ENCODE results near the gene URB1.
"Not testable (repeated sequence)": the region's sequence is repeated elsewhere in the genome, so short reads cannot be mapped to it uniquely, and the experiment has no call there.

Gene URB1

DNA sequence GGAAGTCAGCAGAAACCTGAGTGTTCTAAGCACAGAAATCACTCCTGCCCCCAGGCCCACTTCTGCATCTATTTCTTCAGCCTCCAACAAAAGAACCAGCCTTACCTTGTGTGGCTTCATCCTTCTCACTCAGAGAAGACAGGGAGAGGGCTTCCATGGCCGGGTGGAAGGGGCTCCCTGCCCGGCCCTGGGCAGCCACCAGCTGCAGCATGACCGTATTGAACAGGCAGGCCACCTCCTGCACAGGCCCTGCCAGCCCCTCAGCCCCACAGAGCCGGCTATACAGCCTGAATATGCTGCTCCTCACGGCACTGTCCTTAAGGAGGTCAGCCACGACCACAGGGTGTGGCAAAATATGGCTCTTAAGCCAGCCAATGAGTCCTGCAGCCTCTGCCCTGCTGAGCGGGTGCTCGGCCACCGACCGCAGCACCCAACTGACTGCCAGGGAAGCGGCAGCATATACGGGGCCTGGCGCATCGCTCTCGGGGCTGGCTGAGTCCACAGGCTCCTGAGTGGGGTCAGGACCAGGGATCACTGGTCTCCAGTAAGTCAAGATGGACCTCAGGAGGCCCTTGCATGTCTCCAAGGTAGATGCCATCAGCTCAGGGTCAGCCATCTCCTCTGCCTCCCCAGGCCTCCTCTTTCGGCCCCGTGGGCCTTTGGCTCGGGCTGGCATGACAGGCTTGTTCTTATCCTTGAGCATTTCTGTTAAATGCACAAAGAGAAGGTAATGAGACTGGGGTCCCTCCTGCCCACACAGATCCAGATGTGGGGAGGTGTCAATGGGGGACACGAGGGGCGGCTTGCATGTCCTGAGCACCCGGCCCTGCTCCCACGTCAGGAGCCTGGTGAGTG lies 76.2 kb downstream of the URB1 start:
- no peak for DNase-seq

DNA sequence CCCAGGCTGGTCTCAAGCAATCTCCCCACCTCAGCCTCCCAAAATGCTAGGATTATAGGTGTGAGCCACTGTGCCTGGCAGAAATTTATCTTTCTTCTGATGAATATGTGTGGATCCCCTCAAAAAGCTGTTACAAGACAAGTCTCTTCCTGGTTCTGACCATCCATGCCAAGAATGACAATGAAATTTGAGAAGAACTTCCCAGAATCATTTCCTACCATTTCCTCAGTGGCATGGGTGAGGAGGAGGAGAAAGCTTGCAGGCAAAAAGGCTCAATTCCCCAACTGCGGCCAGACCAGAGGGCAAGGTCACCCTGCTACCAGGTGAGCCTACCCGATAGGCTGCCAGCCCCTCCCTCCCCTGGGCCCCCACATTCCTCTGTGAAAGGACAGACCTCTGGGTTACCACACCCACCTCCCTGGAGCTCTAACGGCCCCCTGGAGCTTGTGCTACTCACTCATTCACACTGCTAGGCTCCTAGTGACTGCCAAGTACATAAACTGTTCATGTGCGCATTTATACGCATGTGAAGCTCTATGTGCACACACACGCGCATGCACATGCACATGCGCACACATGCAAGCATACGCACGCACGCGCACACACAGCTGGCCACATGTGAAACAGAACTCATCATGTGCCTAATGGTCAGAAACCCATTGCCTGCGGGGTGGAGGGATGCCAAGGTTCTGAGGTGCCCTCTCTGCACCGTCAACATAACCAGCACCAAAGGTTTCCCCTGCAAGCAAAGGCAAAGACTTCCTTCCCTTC lies 77.1 kb downstream of the URB1 start:
- no peak for DNase-seq

DNA sequence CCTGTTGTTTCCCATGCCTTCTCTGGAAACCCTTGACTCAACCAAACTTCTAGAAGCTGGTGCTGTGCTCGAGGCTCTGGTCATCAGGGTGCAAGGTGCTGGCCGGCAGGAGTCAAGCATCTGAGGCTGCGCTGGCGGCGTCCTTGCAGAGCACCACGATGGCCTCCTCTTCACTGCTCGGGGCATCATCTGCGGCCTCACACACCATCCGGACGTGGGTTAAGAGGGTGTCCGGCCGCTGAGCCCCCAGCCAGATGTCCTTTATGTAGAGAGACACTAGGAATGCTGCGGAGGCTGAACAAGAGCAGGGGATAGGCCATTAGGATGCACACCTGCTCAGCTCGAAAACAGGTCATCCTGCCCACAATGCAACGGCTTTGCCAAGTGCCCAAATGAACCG lies 78.0 kb downstream of the URB1 start:
- no peak for DNase-seq

DNA sequence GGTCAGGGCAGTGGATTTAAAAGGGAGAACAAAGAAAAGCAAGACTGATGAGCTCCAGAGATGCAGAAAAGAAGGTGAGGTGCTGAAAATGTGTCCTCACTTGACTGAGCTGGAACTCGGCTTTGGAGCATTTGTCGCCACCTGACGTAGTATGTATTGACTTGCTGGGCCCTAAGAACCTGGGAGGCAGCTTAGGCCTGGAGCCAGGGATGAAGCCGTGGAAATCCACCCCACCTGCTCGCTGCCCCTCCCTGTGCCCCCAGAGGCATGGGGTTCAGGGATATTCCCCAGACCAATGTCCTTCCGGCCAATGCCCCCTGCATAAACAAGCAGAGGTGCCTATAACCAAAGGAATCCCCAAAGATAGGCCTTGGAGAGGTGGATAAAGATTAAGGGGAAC lies 79.8 kb downstream of the URB1 start:
- no peak for DNase-seq

DNA sequence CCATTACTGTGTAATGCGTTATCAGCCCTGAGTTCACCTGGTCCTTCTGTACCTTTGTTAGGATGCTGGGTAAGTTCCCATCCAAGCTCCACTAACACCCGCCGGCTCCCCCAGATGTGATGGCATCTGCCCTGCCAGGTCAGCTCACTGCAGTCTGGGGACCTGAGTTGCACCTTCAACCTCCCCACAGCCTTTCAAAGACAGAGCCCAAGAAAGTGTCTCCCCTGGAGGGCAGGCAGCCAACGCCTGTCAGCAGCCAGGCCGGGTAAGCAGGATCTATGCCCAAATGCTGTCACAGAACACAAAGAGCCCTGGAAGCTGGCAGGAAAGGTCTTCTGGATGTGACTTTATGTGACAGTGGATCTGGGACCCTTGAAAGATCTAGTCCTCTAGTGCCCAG lies 80.5 kb downstream of the URB1 start:
- no peak for DNase-seq

DNA sequence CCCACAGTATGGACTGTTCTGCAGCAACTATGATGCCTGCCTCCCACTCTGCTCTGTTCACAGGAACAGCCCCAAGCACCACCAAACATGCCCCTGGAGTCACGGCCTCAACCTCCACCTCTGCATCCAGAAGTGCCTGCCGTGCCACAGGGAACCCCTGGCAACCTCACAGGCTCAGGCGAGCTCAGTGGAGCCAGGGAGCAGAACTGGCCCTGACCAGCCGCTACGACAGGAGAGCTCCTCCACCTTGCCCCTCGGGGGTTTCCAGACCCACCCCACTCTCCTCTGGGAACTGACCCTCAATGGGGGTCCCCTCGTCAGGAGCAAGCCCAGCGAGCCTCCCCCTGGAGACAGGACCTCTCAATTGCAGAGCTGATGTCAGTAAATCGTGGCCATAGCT lies 81.2 kb downstream of the URB1 start:
- DNase-seq: no peak

DNA sequence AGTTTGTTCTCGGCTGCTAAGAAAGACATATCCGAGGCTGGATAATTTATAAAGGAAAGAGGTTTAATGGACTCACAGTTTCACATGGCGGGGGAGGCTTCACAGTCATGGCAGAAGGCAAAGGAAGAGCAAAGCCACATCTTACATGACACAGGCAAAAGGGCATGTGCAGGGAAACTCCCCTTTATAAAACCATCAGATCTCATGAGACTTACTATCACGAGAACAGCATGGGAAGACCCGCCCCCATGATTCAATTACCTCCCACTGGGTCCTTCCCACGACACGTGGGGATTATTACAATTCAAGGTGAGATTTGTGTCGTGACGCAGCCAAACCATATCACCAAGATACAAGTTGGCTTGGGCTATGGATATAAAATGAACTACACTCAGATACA lies 81.8 kb downstream of the URB1 start:
- not testable (repeated sequence) for DNase-seq

DNA sequence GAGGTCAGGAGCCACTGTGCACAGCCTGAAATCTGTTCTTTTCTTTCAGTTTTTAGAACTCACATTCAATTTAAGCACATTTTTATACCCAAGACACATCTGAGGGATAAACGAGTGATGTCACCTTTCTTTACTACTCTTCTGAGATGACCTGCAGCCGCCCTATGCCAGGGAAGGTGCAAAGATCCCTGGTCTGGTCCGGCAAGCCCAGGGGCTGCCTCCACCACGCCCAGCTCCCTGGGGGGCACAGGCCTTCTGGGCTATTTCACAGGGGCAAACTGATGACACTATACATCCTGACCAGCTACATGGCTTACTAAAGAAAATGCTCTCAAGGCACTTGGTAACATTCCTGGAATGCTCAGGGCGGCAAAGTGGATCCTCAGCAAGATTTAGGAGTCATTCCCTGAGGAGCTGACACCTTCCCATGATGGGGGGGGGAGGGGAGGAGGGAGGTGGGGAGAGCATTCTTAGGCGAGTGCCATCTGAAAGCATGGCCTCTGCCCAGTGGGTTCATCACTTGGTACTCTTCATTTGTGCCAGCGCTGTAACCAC lies 82.8 kb downstream of the URB1 start:
- no peak for DNase-seq

DNA sequence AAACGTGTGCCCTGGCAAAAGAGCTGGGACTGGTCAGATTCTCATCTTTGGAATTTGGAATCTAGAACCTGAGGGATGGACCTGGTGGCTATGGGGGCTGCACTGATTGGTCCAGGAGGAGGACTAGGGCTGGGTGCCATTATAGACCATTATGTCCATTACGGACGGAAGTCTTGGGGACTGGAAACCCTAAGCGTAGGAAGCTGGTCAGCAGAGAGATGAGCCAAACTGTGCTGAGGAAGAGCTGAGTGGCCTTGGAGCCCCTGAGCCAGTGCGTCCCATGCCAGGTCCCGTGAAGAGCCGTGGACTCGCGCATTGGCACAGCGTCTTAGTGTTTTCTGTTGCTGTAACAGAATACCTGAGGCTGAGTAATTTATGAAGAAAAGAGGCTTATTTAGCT lies 84.1 kb downstream of the URB1 start:
- no peak for DNase-seq

DNA sequence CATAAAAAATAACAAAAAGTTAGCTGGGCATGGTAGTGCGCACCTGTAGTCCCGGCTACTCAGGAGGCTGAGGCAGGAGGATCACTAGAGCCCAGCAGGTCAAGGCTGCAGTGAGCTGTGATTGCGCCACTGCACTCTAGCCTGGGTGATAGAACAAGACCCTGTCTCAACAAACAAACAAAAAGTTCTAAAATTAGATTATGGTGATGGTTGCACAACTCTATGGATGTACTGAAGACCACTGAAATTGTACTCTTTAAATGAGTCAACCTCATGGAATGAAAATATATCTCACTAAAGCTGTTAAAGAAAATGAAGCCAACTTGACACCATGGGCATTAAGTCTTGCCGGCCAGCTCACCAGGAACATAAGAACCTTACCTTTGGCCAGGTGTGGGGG lies 85.1 kb downstream of the URB1 start:
- no peak for DNase-seq

DNA sequence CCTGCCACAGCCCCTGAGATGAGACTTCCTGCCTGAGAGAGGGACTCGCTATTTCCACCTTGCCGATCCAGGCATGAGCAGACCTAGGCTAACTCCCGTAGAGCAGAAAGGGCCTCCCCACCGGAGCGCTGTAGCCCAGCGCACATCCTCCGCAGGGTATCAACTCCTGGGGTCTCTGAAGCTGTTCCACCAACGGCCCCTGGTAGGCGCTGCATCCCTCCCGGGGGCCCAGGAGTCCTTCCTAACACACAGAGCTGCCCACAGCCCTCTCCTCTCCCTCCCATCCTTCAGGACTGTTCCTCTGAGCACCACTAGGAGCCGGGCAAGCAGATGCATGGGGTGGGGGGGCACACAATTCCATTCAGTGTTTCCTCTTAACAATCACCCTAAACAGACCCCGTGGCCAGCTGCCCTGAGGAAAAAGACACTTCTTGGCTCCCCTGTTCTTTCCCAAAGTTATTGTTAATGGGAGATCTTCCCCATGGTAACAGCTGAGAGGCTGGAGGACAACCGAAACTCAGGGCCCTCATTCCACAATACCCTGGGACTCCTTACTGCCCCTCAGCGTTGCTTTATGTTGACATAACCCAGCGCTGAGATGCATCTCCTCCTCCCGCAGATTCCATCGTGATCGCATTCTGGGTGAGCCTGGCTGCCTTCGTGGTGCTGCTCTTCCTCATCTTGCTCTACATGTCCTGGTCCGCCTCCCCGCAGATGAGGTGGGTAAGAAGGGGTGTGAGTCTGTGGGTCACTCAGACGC lies 86.6 kb downstream of the URB1 start:
- no peak for DNase-seq

DNA sequence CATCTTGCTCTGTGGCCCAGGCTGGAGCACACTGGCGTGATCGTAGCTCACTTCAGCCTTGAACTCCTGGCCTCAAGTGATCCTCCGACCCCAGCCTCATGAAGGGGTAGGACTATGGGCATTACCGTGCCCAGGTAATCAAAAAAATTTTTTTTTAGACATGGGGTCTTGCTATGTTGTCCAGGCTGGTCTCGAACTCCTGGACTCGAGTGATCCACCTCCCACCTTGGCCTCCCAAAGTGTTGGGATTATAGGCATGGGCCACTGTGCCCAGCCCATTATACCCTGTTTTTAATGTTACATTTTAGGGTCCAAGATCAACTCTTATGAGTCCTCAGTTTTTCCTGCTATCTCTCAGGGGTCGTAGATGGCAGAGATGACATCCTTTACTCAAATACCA lies 87.8 kb downstream of the URB1 start:
- no peak for DNase-seq

DNA sequence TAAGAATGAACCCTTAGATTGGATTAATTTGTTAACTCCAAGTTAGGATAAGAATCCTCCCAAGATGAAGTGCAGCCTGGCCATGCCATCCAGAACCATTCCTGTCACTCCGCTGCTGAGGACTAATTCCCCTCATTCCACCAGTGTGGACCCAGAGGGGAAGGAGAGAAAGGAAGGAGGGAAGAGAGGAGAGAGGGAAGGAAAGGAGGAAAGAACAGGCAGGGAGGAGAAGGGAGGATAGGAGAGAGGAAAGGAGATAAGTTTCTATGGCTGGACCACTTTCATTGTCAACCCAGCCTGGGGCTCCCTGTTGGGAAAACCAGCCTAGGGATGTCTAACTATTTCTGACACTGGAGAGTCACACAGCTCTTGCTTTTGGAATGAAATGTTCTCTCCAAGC lies 89.4 kb downstream of the URB1 start:
- no peak for DNase-seq

DNA sequence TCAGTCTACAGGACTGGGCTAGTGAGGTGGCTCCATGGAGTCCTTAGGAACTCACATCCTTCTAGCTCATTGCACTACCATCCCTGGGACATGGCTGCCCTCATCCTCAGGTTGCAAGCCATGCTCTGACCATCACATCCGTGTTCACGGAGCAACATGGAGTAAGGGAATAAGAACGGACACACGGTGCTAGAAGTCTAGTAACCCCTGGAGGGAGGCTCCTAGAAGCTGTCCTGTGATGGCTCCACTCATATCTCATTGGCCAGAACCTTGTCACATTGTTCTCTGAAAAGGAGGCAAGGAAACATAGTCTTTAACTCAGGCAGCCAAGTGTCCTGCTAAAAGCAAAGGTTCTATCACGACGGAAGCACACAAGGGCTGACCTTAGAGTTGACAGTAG lies 90.3 kb downstream of the URB1 start:
- DNase-seq: no peak

DNA sequence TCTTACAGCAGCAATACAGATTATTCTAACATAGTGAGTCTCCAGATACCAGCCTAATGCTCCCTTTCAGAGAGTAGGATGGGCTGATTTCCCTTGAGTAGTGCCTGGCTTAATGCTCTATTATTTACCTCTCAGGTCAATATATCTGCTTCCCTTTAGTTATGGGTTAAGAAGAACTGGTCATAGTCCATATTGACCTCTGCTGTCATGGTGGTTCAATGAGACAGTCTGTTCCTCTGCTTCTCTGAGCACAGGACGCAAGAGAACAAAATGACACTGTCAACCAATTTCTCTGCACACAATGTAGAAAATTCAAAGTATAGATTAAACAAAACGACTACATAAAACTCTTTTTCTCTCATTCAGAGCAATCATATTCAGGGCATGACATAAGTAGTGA lies 91.2 kb downstream of the URB1 start:
- DNase-seq: no peak

DNA sequence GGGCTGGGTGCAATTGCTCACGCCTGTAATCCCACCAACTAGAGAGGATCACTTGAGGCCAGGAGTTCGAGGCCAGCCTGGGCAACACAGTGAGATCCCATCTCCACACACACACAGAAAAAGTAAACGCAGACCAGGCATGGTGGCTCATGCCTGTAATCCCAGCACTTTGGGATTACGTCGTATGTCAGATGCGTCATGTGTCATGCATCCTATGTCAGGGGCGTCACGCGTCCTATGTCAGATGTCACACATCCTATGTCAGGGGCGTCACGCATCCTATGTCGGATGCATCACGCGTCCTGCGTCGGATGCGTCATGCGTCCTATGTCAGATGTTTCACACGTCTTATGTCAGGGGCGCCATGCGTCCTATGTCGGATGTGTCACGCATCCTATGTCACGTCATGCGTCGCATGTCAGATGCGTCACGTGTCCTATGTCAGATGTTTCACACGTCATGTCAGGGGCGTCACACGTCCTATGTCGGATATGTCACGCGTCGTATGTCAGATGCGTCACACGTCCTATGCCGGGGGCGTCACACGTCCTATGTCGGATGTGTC lies 92.6 kb downstream of the URB1 start:
- no peak for DNase-seq

DNA sequence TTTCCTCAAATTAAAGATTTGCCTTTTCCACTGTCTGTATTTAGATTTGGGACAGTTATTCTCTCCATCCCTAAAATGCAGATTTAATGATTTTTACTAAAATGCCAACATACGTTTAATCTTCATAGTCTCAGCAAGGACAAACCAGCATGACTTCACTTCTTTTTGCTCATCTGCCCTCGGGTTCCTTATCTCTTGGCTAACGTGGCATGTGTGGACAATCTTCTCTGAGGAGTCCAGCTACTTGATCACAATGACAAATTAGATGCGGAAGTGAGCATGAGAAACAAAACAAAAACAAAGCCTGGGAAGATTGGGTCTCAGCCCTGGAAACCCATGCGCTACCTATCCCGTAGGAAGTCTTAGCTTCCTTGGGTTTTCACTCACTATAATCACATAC lies 93.1 kb downstream of the URB1 start:
- DNase-seq: no peak

DNA sequence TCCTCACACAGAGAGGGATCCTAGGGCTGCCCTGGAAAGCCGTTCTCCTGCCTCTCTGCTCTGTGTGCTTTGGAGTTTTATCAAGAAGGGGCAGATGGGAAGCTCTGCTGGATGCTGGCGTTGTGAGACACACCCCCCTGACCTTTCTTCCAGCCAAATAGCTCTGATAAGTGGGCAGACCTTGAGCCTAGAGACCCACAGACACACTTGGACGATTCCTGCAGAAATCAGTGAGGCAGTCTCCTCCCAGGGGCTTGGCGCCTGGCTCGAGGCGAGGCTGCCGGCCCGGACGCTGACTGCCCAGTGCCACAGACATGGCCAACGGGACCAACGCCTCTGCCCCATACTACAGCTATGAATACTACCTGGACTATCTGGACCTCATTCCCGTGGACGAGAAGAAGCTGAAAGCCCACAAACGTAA lies 94.1 kb downstream of the URB1 start, which contains the start of gene MRAP:
MRAP (plus strand) TSS at position 198 of the 424 bp plus-strand sequence; CDS start at position 315, 117 bp downstream.
- DNase-seq: no peak

DNA sequence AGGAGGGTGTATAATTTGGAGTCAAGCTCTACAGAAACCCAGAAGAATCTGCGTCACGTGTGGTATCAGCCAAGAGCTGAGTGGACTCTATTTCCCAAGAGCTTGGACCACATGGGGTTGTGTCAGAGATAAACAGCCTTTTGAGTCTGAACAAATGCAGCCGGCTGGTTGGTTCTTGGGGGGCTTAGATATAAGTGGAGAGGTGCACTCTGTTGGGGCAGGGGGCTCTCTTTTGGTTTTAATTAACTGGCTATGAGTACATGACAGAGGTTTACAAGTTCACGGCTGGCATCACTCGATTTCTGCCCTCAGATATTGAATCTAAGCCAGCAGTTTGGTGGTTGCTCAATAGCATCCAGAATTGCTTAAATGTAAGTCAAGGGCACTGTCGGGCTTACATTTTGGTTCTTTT lies 94.7 kb downstream of the URB1 start:
- DNase-seq: no peak

DNA sequence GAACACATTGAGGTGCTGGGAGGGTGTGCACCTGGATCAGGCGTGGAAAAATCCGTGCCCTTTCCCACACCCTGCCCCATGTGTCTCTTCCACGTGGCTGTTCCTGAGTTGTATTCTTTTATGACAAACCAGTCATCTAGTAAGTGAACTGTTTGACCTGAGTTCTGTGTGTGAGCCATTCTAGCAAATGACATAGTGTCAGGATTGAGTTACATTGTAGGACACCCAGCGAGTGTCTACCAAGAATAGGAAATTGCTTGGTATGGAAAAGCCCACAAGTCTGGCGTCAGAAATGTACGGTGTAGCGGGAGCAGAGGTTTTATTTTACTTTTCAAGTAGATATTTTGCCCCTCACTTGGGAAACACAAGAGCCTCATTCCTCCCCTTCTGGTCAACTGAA lies 95.4 kb downstream of the URB1 start:
- no peak for DNase-seq

DNA sequence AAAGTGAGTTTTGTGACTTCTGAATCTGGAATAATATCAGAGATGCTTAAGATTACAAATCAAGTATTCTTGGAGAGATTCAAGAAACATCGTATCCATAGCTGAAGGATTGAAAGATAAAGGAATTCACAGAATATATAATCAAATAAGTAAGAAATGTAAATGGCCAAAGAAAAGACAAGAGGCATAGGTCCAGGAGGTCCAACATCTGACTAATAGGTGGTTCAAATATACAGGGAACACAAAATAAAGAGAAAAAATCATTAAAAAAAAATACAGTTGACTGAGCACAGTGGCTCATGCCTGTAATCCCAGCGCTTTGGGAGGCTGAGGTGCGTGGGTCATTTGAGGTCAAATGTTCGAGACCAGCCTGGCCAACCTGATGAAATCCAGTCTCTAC lies 107.3 kb downstream of the URB1 start:
- DNase-seq: no peak

DNA sequence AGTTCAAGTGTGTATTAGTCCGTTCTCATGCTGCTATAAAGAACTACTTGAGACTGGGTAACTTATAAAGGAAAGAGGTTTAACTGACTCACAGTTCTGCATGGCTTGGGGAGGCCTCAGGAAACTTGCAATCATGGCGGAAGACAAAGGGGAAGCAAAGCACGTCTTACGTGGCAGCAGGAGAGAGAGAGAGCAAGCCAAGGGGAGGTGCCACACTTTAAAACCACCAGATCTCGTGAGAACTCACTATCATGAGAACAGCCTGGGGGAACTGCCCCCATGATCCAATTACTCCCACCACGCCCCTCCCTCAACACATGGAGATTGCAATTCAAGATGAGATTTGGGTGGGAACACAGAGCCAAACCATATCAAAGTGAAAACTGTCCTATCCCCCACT lies 109.8 kb downstream of the URB1 start:
- no peak for DNase-seq

DNA sequence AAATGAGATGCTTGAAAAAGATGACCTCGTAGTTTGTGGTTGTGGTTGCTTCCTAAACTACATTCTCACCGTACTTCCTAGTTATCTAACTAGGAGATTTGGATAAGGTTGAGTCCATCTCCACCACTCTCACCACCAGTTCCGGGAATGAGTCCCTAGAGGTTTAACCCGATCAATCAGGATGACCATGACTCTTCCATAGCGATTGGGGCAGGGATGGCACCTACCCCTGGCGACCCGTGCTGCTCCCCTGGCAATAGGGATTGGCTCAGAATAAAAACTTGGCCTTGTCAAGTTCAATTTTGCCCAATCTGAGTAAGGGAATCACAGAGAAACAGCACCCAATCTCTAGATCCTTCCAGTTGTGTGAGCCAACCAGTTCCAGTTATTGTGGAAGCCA lies 111.3 kb downstream of the URB1 start:
- DNase-seq: no peak

Measured in RPMI8226 (cell line).